HG02840 (cell line): Measurements from ENCODE around the gene SRRM2.

Experiments
- ATAC-seq: cut with Tn5 transposase; IDR thresholded peaks from one replicate; pipeline ENCODE4 v1.9.1; 2021; ENCODE audit warnings: mild to moderate bottlenecking, moderate library complexity, moderate number of reproducible peaks; ENCODE audit not compliant: unreplicated experiment, low FRiP score

SRRM2 gene

GRCh38 chr16:2817340-2818271, 65.2 kb downstream of the SRRM2 start:
- ATAC-seq: no peak

- ATAC-seq: no peak
These were observed 65.9 kb downstream of the SRRM2 start for GRCh38 chr16:2818272-2818876.

GRCh38 chr16:2819179-2819938, 66.9 kb downstream of the SRRM2 start:
- ATAC-seq: no peak

GRCh38 chr16:2819939-2820835, 67.7 kb downstream of the SRRM2 start:
- no peak for ATAC-seq
